Measurements from ENCODE around the gene SUPT4H1. TPM values are rescaled to one million over a fixed set of nuclear protein-coding genes. Genes with fewer than 3 reads are reported as not detected.
A peak's percentile ranks its signal among the peaks of the same experiment; 100 is the strongest.

Gene SUPT4H1
- total RNA-seq, 1 donor = 67.3 TPM

- DNase-seq (ENCODE audit: low read depth in 2 of 3, low spot score in 2 of 3) = no peak
Measured at GRCh38 chr17:58381124-58382035, 29.4 kb upstream of the SUPT4H1 start.

GRCh38 chr17:58380207-58381123 lies 28.5 kb upstream of the SUPT4H1 start:
- DNase-seq (ENCODE audit: low read depth in 2 of 3, low spot score in 2 of 3) = no peak

DNA sequence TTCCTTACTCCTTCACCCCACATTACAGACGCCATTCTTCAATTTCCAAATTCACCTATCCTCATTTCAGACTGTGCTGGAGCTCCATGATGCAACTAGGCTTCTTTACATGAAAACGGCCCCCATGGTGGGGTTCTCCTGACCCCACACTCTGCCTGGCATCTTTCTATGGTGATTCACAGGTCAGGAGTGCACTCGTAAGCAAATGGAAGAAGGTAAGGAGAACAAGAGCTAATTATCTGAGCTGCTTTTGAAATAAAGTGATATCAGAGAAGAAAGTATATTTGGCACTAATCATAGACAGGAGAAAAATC lies 27.5 kb upstream of the SUPT4H1 start:
- DNase-seq (ENCODE audit: low read depth in 2 of 3, low spot score in 2 of 3) = no peak

GRCh38 chr17:58378733-58379510 lies 26.9 kb upstream of the SUPT4H1 start:
- no peak for DNase-seq (ENCODE audit: low read depth in 2 of 3, low spot score in 2 of 3)

GRCh38 chr17:58377661-58378060 lies 25.7 kb upstream of the SUPT4H1 start:
- DNase-seq (ENCODE audit: low read depth in 2 of 3, low spot score in 2 of 3) = no peak

- no peak for DNase-seq (ENCODE audit: low read depth in 2 of 3, low spot score in 2 of 3)
Measured at GRCh38 chr17:58377093-58377601, 25.1 kb upstream of the SUPT4H1 start.

DNA sequence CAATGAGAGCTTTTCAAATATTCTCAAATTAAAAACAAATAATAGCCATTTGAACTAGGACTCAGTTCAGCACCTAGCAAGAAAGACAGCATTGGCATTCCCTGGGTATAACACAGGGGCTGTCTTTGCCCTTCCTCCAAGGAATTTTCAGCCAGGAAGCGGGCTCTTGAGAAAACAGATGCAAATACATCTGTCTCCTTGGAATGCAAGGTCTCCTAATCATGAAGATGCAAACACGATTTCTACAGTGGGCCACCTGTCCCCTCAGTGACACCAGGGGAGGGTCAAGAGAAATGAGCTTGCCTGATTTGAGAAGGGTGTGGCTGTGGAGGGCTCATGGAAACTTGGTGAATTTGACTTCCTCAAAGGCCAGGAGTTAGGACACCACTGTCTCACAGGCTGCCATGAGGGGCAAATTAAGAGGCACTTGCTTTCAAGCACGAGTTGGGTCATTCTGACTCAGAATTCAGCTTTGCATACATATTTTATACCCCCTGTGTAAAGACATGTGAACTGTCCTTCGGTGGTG lies 24.5 kb upstream of the SUPT4H1 start:
- no peak for DNase-seq (ENCODE audit: low read depth in 2 of 3, low spot score in 2 of 3)

DNA sequence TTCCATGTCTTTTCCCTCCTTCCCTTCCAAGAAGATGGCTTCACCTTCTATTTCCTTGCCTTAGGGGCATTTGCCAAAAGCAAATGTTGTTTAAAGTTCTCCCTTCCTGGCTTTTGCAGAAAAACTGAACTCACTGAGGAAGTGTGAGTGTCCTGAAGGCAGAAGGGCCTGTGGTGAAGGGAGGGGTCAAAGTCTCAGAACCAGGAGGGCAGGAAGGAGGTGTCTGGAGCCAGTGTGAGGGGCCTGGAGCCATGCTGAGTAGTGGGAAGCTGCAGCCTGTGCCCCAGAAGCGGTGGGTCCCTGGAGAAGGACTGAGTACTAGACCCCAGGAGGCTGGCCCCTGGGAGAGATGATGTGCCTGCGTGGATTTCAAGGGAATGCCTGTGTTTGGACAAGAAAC lies 23.8 kb upstream of the SUPT4H1 start:
- no peak for DNase-seq (ENCODE audit: low read depth in 2 of 3, low spot score in 2 of 3)

DNA sequence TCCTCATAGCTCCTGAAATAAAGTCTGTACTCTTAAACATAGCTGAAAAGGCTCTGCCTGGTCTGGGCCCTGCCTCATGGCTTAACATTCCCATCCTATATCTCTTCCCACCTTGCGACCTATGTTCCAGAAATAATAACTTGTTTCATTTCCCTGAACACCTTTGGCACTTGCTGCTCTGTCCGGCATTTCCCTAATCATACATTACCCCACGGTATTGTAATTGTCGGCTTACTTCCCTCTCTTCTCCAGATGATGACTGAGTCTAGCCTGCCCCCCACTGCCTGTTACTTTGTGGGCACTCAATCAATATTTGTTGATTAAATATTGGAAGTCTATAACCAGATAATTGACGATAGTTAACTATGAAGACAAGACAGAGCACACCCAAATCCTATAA lies 23.3 kb upstream of the SUPT4H1 start:
- DNase-seq (ENCODE audit: low read depth in 2 of 3, low spot score in 2 of 3) = peak in 1 of 3 donors; percentile 38

DNA sequence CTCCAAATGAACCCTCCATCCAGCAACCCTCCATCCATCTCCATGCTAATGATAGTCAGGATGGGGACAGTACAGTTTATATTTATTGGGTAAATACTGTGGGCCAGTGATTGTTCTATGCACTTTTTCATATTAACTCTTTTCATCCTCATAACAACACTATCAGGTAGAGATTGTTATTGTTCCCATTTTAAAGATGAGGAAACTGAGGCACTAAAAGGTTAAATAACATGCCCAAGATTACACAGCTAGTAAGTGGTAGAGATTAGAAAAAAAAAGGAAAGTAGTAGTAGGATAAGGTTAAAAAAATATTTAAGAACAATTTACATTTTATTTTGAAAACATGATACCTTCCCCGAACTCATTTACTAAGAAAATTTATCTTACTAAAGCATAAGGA lies 21.9 kb upstream of the SUPT4H1 start:
- DNase-seq (ENCODE audit: low read depth in 2 of 3, low spot score in 2 of 3) = no peak

DNA sequence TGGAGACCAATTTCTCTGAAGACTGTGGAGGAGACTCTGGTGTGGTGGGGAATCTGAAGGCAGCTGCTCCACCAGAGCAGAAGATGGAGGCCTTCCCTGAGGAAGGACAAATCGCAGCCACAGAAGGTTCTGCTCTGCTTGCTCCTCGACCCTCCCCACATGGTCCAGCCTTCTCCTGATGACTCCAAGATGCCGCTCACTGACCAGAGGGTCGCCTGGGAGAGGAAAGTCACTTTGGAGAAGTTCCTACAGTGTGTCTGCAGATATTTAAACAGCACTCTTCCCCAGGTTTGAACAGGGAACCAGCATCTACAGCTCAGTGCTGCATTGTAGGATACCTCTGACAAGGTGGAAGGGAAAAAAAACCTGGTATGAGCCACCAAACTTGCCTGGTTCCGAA lies 21.0 kb upstream of the SUPT4H1 start:
- DNase-seq (ENCODE audit: low read depth in 2 of 3, low spot score in 2 of 3) = no peak

DNA sequence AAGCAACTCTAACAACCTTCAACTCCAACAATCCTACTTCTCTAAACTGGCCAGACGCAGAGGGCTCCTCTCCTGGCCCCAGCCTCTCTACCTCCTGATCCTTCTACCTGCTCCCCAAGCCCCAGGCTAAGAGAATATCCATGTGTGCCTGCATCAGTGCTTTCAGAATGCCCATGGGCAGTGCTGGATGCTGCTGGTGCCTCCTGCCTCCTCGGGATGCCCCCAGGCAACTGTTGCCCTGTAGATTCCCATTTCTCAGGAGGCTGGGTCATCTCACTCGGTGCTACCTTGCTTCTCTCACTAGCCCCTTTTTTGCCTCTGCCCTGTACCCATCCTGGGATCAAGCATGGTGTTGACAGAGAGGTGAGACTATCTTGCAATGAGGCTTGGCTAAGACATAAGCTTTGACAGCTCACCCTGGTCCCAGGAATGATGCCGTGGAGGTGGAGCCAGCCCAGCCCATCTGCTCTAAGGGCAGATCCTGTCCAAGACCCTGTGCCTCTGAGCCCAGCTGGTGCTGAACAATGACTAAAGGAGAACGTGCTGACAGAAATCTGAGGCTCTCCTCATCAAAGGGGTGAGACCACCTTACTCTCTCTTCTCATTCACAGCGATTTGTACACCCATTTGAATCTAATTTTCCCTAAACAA lies 19.4 kb upstream of the SUPT4H1 start:
- DNase-seq (ENCODE audit: low read depth in 2 of 3, low spot score in 2 of 3) = no peak

GRCh38 chr17:58370716-58371115 lies 18.7 kb upstream of the SUPT4H1 start:
- no peak for DNase-seq (ENCODE audit: low read depth in 2 of 3, low spot score in 2 of 3)

- DNase-seq (ENCODE audit: low read depth in 2 of 3, low spot score in 2 of 3) = no peak
Measured at GRCh38 chr17:58370309-58370708, 18.3 kb upstream of the SUPT4H1 start.

- no peak for DNase-seq (ENCODE audit: low read depth in 2 of 3, low spot score in 2 of 3)
Measured at GRCh38 chr17:58369214-58370031, 17.4 kb upstream of the SUPT4H1 start.

DNA sequence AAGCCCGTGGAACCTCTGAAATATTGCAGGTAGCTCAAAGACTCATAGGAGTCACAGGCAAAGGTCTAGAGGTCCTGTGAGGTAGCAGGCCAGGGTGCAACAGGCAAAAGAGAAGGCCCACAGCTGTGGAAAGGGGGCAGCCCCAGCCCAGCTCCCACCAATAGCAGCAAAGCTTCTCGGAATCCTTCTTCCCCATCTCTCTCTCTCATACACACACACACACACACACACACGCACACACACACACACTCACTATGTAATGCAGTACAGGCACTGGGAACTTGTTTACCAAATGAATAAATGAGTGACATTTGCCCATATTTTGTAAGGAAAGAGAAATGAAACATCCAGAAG lies 16.8 kb upstream of the SUPT4H1 start:
- DNase-seq (ENCODE audit: low read depth in 2 of 3, low spot score in 2 of 3) = no peak

- no peak for DNase-seq (ENCODE audit: low read depth in 2 of 3, low spot score in 2 of 3)
Measured at GRCh38 chr17:58367461-58367860, 15.5 kb upstream of the SUPT4H1 start.

DNA sequence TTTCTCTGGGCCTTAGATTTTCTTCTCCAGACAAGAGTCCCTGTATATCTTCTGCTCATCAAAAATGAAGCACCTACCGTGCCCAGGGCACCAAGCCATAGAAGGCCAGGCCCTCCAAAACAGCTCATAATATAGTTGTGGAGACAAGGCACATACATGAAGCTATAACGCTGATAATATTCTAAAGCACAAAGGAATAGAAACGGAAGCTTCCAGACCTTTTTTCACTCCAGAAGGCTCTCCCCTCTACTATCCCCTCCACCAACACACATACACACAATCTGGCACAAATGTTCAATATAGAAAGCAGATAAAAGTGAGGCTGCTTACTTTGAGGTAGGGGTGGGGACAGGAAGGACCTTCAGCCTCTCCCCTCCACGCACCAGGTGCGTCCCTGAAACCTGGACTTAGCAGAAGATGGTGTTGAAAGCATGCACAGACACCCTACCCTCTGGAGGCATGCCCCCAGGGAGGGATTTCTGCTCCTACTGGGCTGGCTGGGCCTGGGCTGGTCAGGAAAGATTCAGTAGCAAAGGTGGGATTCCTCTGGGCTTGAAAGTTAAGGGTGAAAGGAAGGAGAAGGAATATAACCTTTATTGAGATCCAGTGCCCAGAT lies 14.1 kb upstream of the SUPT4H1 start:
- no peak for DNase-seq (ENCODE audit: low read depth in 2 of 3, low spot score in 2 of 3)

All from hematopoietic multipotent progenitor cell (in vitro differentiated cells).